CD8-positive, alpha-beta memory T cell (primary cell): ENCODE data around the gene ESYT2. TPM values are rescaled to one million over a fixed set of nuclear protein-coding genes. Genes with fewer than 3 reads are reported as not detected.

Experiments used
- CTCF ChIA-PET: fragments of 350-600 bp; sonication (Branson Sonifier 250); formaldehyde crosslinking; loops from one replicate; lab custom pipeline; 2021; ENCODE audit warnings: antibody characterized with exemption; lab: Charles Lee
- POLR2A ChIA-PET: fragments of 350-600 bp; sonication (Branson Sonifier 250); formaldehyde crosslinking; loops from one replicate; lab custom pipeline; 2021; ENCODE audit warnings: antibody characterized with exemption; lab: Charles Lee
- DNase-seq, 5 donors: peaks; one replicate each; pipeline versions ENCODE4 v3.0.0 to v3.0.0-alpha.2; 2020 to 2022; ENCODE audit warnings: mixed read lengths in 1 of 5
- H3K27ac ChIP-seq: one replicate; pipeline ENCODE4 v1.7.0; 2013; ENCODE audit warnings: low read depth, mild to moderate bottlenecking, low read length, moderate library complexity
- H3K27me3 ChIP-seq: 2 replicates; pipeline ENCODE4 v1.7.0; 2013; ENCODE audit warnings: low read length, mild to moderate bottlenecking; ENCODE audit not compliant: insufficient read depth, poor library complexity, severe bottlenecking
- H3K36me3 ChIP-seq: 2 replicates; pipeline ENCODE4 v1.7.0; 2013; ENCODE audit warnings: mild to moderate bottlenecking, low read length, moderate library complexity; ENCODE audit not compliant: insufficient read depth
- H3K4me1 ChIP-seq: 2 replicates; pipeline ENCODE4 v1.7.0; 2013; ENCODE audit warnings: mild to moderate bottlenecking, low read length, moderate library complexity; ENCODE audit not compliant: insufficient read depth
- H3K4me3 ChIP-seq: 2 replicates; pipeline ENCODE4 v1.7.0; 2013; ENCODE audit warnings: mild to moderate bottlenecking, low read length
- H3K9me3 ChIP-seq: 2 replicates; pipeline ENCODE4 v1.7.0; 2013; ENCODE audit warnings: mild to moderate bottlenecking, low read length
- H3K27ac Mint-ChIP-seq, 8 donors: one replicate each; pipeline ENCODE4 v1.8.0; 2020 to 2021; ENCODE audit warnings: mixed read lengths in 8 of 8, mild to moderate bottlenecking in 6 of 8, inconsistent platforms in 3 of 8, moderate library complexity in 3 of 8
- H3K27me3 Mint-ChIP-seq, 2 donors: one replicate each; pipeline ENCODE4 v1.8.0; 2020 to 2021; ENCODE audit warnings: mixed read lengths in 2 of 2, mild to moderate bottlenecking in 1 of 2, moderate library complexity in 1 of 2
- H3K36me3 Mint-ChIP-seq, 3 donors: one replicate each; pipeline ENCODE4 v1.8.0; 2020 to 2021; ENCODE audit warnings: mixed read lengths in 3 of 3, inconsistent platforms in 1 of 3, mild to moderate bottlenecking in 1 of 3
- H3K4me1 Mint-ChIP-seq, 3 donors: one replicate each; pipeline ENCODE4 v1.8.0; 2020 to 2021; ENCODE audit warnings: mixed read lengths in 3 of 3, inconsistent platforms in 1 of 3, mild to moderate bottlenecking in 1 of 3
- H3K4me3 Mint-ChIP-seq, 7 donors: one replicate each; pipeline ENCODE4 v1.8.0; 2020 to 2021; ENCODE audit warnings: mixed read lengths in 7 of 7, mild to moderate bottlenecking in 6 of 7, moderate library complexity in 4 of 7, inconsistent platforms in 2 of 7
- H3K9me3 Mint-ChIP-seq, 5 donors: one replicate each; pipeline ENCODE4 v1.8.0; 2020 to 2022; ENCODE audit warnings: mixed read lengths in 5 of 5, mild to moderate bottlenecking in 3 of 5, moderate library complexity in 2 of 5, inconsistent platforms in 1 of 5
- polyA plus RNA-seq: library from polyadenylated mRNA; unstranded; fragments of 300-500 nt; fragmentation: Illumina TruSeq; gene quantifications from one replicate; pipeline ENCODE4 v1.2.3, GENCODE V29; 2021
- total RNA-seq, 2 experiments: library from RNA; stranded (reverse); gene quantifications; one replicate each; pipeline ENCODE4 v1.2.3, GENCODE V29; 2021

ESYT2 gene
- total and polyA plus RNA-seq, 3 experiments from 2014 or later = 55.6 to 99.4 (median 56.1) TPM

- Mint-ChIP-seq H3K4me3 (no peak overlapping the region), H3K9me3 (no peaks in the 10 kb centered on the region), H3K27ac (no peak overlapping the region), H3K36me3 (no peaks in the 10 kb centered on the region), H3K27me3 (peaks cover 0 to 2% of the 10 kb centered on the region in 2 donors), H3K4me1 (peaks cover 7 to 11% (median 8%) of the 10 kb centered on the region in 3 donors)
- Histone ChIP-seq H3K27me3 (no peaks in the 10 kb centered on the region), H3K4me3 (no peak overlapping the region), H3K36me3 (no peaks in the 10 kb centered on the region), H3K4me1 (peaks cover 6% of the 10 kb centered on the region), H3K27ac (no peak overlapping the region), H3K9me3 (no peaks in the 10 kb centered on the region)
- ChIA-PET CTCF (no interaction called here), POLR2A (no interaction called here)
- no peak for DNase-seq
Measured at GRCh38 chr7:158837790-158838637, 8.7 kb upstream of the ESYT2 start.

- no peak for DNase-seq
- POLR2A ChIA-PET = no interaction called here
- no peaks in the 10 kb centered on the region for H3K27me3 ChIP-seq
- peak overlapping the region in 1 of 7 donors; percentile 6 for H3K4me3 Mint-ChIP-seq
- no peaks in the 10 kb centered on the region for H3K9me3 Mint-ChIP-seq
- CTCF ChIA-PET = no interaction called here
- H3K36me3 ChIP-seq = no peaks in the 10 kb centered on the region
- peak overlapping the region in 1 of 8 donors; percentile 58 for H3K27ac Mint-ChIP-seq
- H3K27ac ChIP-seq = no peak overlapping the region
- H3K36me3 Mint-ChIP-seq = no peaks in the 10 kb centered on the region
- peaks cover 0 to 2% (median 0%) of the 10 kb centered on the region in 3 donors for H3K4me1 Mint-ChIP-seq
- no peak overlapping the region for H3K4me3 ChIP-seq
- no peaks in the 10 kb centered on the region for H3K9me3 ChIP-seq
- peaks cover 0 to 2% of the 10 kb centered on the region in 2 donors for H3K27me3 Mint-ChIP-seq
- no peaks in the 10 kb centered on the region for H3K4me1 ChIP-seq
Measured at GRCh38 chr7:158836692-158837091, 7.4 kb upstream of the ESYT2 start.

GRCh38 chr7:158834878-158835784 is 5.8 kb upstream of the ESYT2 start:
- H3K27me3 ChIP-seq = no peaks in the 10 kb centered on the region
- H3K9me3 ChIP-seq = no peaks in the 10 kb centered on the region
- no peak for DNase-seq
- H3K9me3 Mint-ChIP-seq = no peaks in the 10 kb centered on the region
- CTCF ChIA-PET = no interaction called here
- H3K27me3 Mint-ChIP-seq = peaks cover 0 to 2% of the 10 kb centered on the region in 2 donors
- H3K4me1 ChIP-seq = peaks cover 5% of the 10 kb centered on the region
- H3K4me1 Mint-ChIP-seq = peaks cover 6 to 7% (median 7%) of the 10 kb centered on the region in 3 donors
- H3K27ac ChIP-seq = peak overlapping the region; percentile 45
- H3K4me3 Mint-ChIP-seq = no peak overlapping the region
- H3K27ac Mint-ChIP-seq = no peak overlapping the region
- H3K4me3 ChIP-seq = no peak overlapping the region
- H3K36me3 ChIP-seq = no peaks in the 10 kb centered on the region
- no peaks in the 10 kb centered on the region for H3K36me3 Mint-ChIP-seq
- POLR2A ChIA-PET = no interaction called here

GRCh38 chr7:158832994-158833393 is 3.7 kb upstream of the ESYT2 start:
- Mint-ChIP-seq H3K4me3 (no peak overlapping the region), H3K36me3 (peaks cover 0 to 9% (median 0%) of the 10 kb centered on the region in 3 donors), H3K4me1 (peaks cover 7 to 10% (median 9%) of the 10 kb centered on the region in 3 donors), H3K27me3 (peaks cover 0 to 5% of the 10 kb centered on the region in 2 donors), H3K9me3 (no peaks in the 10 kb centered on the region), H3K27ac (peak overlapping the region in 2 of 8 donors; percentile 85 to 94)
- ChIA-PET POLR2A (no interaction called here), CTCF (no interaction called here)
- DNase-seq = no peak
- Histone ChIP-seq H3K27me3 (no peaks in the 10 kb centered on the region), H3K9me3 (no peaks in the 10 kb centered on the region), H3K4me1 (peaks cover 6% of the 10 kb centered on the region), H3K36me3 (no peaks in the 10 kb centered on the region), H3K4me3 (no peak overlapping the region), H3K27ac (no peak overlapping the region)

- Histone ChIP-seq H3K27me3 (no peaks in the 10 kb centered on the region), H3K36me3 (no peaks in the 10 kb centered on the region), H3K4me1 (peaks cover 18% of the 10 kb centered on the region), H3K4me3 (no peak overlapping the region), H3K27ac (peak overlapping the region; percentile 19), H3K9me3 (no peaks in the 10 kb centered on the region)
- DNase-seq = no peak
- Mint-ChIP-seq H3K4me1 (peaks cover 17 to 22% (median 19%) of the 10 kb centered on the region in 3 donors), H3K9me3 (no peaks in the 10 kb centered on the region), H3K27me3 (peaks cover 0 to 5% of the 10 kb centered on the region in 2 donors), H3K36me3 (peaks cover 2 to 17% (median 3%) of the 10 kb centered on the region in 3 donors), H3K27ac (peak overlapping the region in 6 of 8 donors; percentile 3 to 95 (median 30)), H3K4me3 (peak overlapping the region in 4 of 7 donors; percentile 70 to 93 (median 89))
- ChIA-PET POLR2A (no interaction called here), CTCF (no interaction called here)
Measured at GRCh38 chr7:158831738-158832091, 2.4 kb upstream of the ESYT2 start.

- peak overlapping the region; percentile 93 for H3K27ac ChIP-seq
- Mint-ChIP-seq H3K36me3 (peaks cover 3 to 22% (median 4%) of the 10 kb centered on the region in 3 donors), H3K9me3 (no peaks in the 10 kb centered on the region), H3K27me3 (peaks cover 0 to 3% of the 10 kb centered on the region in 2 donors), H3K4me1 (peaks cover 24 to 32% (median 32%) of the 10 kb centered on the region in 3 donors), H3K4me3 (peak overlapping the region; percentile 85 to 93 (median 89)), H3K27ac (peak overlapping the region; percentile 91 to 97 (median 94))
- peak overlapping the region; percentile 63 for H3K4me3 ChIP-seq
- no peaks in the 10 kb centered on the region for H3K36me3 ChIP-seq
- peaks cover 18% of the 10 kb centered on the region for H3K4me1 ChIP-seq
- no peak for DNase-seq
- H3K27me3 ChIP-seq = no peaks in the 10 kb centered on the region
- ChIA-PET CTCF (interaction anchor here (1.3 to 2.0 kb wide), 5 partner anchors 11 to 70 kb away, joined by 4 to 6 read pairs (median 5); no protein-coding TSS in a partner anchor), POLR2A (interaction anchor here (0.6 to 1.6 kb wide), 4 partner anchors 11 to 126 kb away, joined by 3 to 10 read pairs (median 6); partner anchors contain the start of gene NCAPG2)
- H3K9me3 ChIP-seq = no peaks in the 10 kb centered on the region
Measured at GRCh38 chr7:158830211-158830723, 958 bp upstream of the ESYT2 start.

- Mint-ChIP-seq H3K27me3 (peaks cover 0 to 3% of the 10 kb centered on the region in 2 donors), H3K4me3 (peak overlapping the region; percentile 85 to 98 (median 92)), H3K27ac (peak overlapping the region; percentile 5 to 94 (median 84)), H3K4me1 (peaks cover 33 to 45% (median 44%) of the 10 kb centered on the region in 3 donors), H3K36me3 (peaks cover 3 to 22% (median 4%) of the 10 kb centered on the region in 3 donors), H3K9me3 (no peaks in the 10 kb centered on the region)
- peaks cover 28% of the 10 kb centered on the region for H3K4me1 ChIP-seq
- CTCF ChIA-PET = interaction anchor here (0.6 to 2.0 kb wide), 11 partner anchors 10 to 96 kb away, joined by 3 to 8 read pairs (median 5); partner anchors contain the start of gene DYNC2I1
- POLR2A ChIA-PET = interaction anchor here (0.6 to 1.6 kb wide), 11 partner anchors 9 to 124 kb away, joined by 3 to 10 read pairs (median 5); partner anchors contain the start of genes DYNC2I1 and NCAPG2
- no peaks in the 10 kb centered on the region for H3K36me3 ChIP-seq
- H3K9me3 ChIP-seq = no peaks in the 10 kb centered on the region
- peak overlapping the region; percentile 93 for H3K27ac ChIP-seq
- H3K27me3 ChIP-seq = no peaks in the 10 kb centered on the region
- H3K4me3 ChIP-seq = peak overlapping the region; percentile 73
- peak in 2 of 5 donors; percentile 50 to 84 for DNase-seq
Measured at GRCh38 chr7:158829021-158829341, 328 bp downstream of the ESYT2 start.
